HT1080 (cell line): Measurements from ENCODE around the gene NR2F6. TPM values are rescaled to one million over a fixed set of nuclear protein-coding genes. Genes with fewer than 3 reads are reported as not detected.

Experiments used
- total RNA-seq: library from RNA; depleted of rRNA; stranded (reverse); fragments of >200 nt; shearing (Covaris generic); gene quantifications from 2 replicates; pipeline ENCODE4 v1.2.3, GENCODE V29; 2014; rRNA removed

Gene NR2F6
- total RNA-seq, 1 experiment from 2014 or later = 89.7 TPM

Other genes starting within 250 kb of the NR2F6 start
- not detected in 2 replicates for gene CPAMD8, start 219.1 kb downstream of the NR2F6 start, total RNA-seq
- gene HAUS8, start 170.5 kb downstream of the NR2F6 start, total RNA-seq = 10.1 and 11.1 TPM in 2 replicates
- 29.3 and 30.8 TPM in 2 replicates for gene MYO9B, start 170.1 kb downstream of the NR2F6 start, total RNA-seq
- 30.5 and 36.4 TPM in 2 replicates for gene USE1, start 30.6 kb downstream of the NR2F6 start, total RNA-seq
- 3.6 and 8.1 TPM in 2 replicates for gene OCEL1, start 19.7 kb downstream of the NR2F6 start, total RNA-seq
- gene USHBP1, start 18.8 kb upstream of the NR2F6 start, total RNA-seq = 0.07 TPM in 1 of 2 replicates, not detected in the other
- gene BABAM1, start 21.5 kb upstream of the NR2F6 start, total RNA-seq = 248 and 260 TPM in 2 replicates
- 0.35 and 1.3 TPM in 2 replicates for gene ANKLE1, start 36.0 kb upstream of the NR2F6 start, total RNA-seq
- 0.23 and 0.24 TPM in 2 replicates for gene ABHD8, start 57.5 kb upstream of the NR2F6 start, total RNA-seq
- 111 and 122 TPM in 2 replicates for gene MRPL34, start 60.0 kb upstream of the NR2F6 start, total RNA-seq
- gene DDA1, start 63.6 kb upstream of the NR2F6 start, total RNA-seq = 33.0 and 48.1 TPM in 2 replicates
- 2.1 and 2.3 TPM in 2 replicates for gene ANO8, start 88.9 kb upstream of the NR2F6 start, total RNA-seq
- gene GTPBP3, start 91.6 kb upstream of the NR2F6 start, total RNA-seq = 38.2 and 43.3 TPM in 2 replicates
- not detected in 2 replicates for gene PLVAP, start 131.4 kb upstream of the NR2F6 start, total RNA-seq
- not detected in 2 replicates for gene CCDC194, start 148.3 kb upstream of the NR2F6 start, total RNA-seq
- gene BST2, start 159.7 kb upstream of the NR2F6 start, total RNA-seq = 1.2 TPM in 1 of 2 replicates, not detected in the other
- 72.1 and 78.0 TPM in 2 replicates for gene MVB12A, start 174.1 kb upstream of the NR2F6 start, total RNA-seq
- gene TMEM221, start 202.7 kb upstream of the NR2F6 start, total RNA-seq = not detected in 2 replicates
- not detected in 2 replicates for gene NXNL1, start 215.0 kb upstream of the NR2F6 start, total RNA-seq
- gene SLC27A1, start 224.6 kb upstream of the NR2F6 start, total RNA-seq = 8.9 and 9.1 TPM in 2 replicates